Measurements from ENCODE around the gene ST6GAL1.

The ST6GAL1 gene

GRCh38 chr3:186920301-186920700 lies 10.0 kb upstream of the ST6GAL1 start:
- no peaks in the 10 kb centered on the region for H3K4me1 ChIP-seq (ENCODE audit: insufficient read depth, low read length)
- DNase-seq: no peak
- no peak overlapping the region for H3K9ac ChIP-seq (ENCODE audit: low read depth, low read length)
- H3K27ac ChIP-seq (ENCODE audit: low read length): no peak overlapping the region
- H3K27me3 ChIP-seq (ENCODE audit: insufficient read depth, low read length, poor library complexity): peaks cover 5% of the 10 kb centered on the region
- H4K20me1 ChIP-seq (ENCODE audit: insufficient read depth, low read length): no peaks in the 10 kb centered on the region
- H3K9me3 ChIP-seq (ENCODE audit: insufficient read depth, low read length, severe bottlenecking): no peaks in the 10 kb centered on the region
- no peak for TF ChIP-seq EZH2 (IDR thresholded peaks at IDR 0.05; ENCODE audit: borderline replicate concordance, low read depth, low read length, severe bottlenecking)
- TF ChIP-seq, protein P1, sequence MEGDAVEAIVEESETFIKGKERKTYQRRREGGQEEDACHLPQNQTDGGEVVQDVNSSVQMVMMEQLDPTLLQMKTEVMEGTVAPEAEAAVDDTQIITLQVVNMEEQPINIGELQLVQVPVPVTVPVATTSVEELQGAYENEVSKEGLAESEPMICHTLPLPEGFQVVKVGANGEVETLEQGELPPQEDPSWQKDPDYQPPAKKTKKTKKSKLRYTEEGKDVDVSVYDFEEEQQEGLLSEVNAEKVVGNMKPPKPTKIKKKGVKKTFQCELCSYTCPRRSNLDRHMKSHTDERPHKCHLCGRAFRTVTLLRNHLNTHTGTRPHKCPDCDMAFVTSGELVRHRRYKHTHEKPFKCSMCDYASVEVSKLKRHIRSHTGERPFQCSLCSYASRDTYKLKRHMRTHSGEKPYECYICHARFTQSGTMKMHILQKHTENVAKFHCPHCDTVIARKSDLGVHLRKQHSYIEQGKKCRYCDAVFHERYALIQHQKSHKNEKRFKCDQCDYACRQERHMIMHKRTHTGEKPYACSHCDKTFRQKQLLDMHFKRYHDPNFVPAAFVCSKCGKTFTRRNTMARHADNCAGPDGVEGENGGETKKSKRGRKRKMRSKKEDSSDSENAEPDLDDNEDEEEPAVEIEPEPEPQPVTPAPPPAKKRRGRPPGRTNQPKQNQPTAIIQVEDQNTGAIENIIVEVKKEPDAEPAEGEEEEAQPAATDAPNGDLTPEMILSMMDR (IDR thresholded peaks at IDR 0.05; ENCODE audit: borderline replicate concordance, extremely low read depth, low read length, poor library complexity, severe bottlenecking): no peak
- no peak overlapping the region for H3K4me3 ChIP-seq (ENCODE audit: low read depth in 1 of 2, low read length in 2 of 2)
- no peak for ATAC-seq (ENCODE audit: insufficient read depth, low read depth)
- no peaks in the 10 kb centered on the region for H3K79me2 ChIP-seq (ENCODE audit: insufficient read depth, low read length)
- H3K4me2 ChIP-seq (ENCODE audit: insufficient read depth, low read length): no peak overlapping the region
- no peak overlapping the region for H2AFZ ChIP-seq (ENCODE audit: low read depth, low read length)
- H3K36me3 ChIP-seq (ENCODE audit: insufficient read depth, low read length): no peaks in the 10 kb centered on the region

GRCh38 chr3:186920796-186921195 lies 9.5 kb upstream of the ST6GAL1 start:
- Histone ChIP-seq H4K20me1 (ENCODE audit: insufficient read depth, low read length) (no peaks in the 10 kb centered on the region), H3K36me3 (ENCODE audit: insufficient read depth, low read length) (no peaks in the 10 kb centered on the region), H3K9ac (ENCODE audit: low read depth, low read length) (no peak overlapping the region), H3K79me2 (ENCODE audit: insufficient read depth, low read length) (no peaks in the 10 kb centered on the region), H3K27ac (ENCODE audit: low read length) (no peak overlapping the region), H3K4me2 (ENCODE audit: insufficient read depth, low read length) (no peak overlapping the region), H2AFZ (ENCODE audit: low read depth, low read length) (no peak overlapping the region), H3K4me1 (ENCODE audit: insufficient read depth, low read length) (no peaks in the 10 kb centered on the region), H3K27me3 (ENCODE audit: insufficient read depth, low read length, poor library complexity) (peaks cover 7% of the 10 kb centered on the region), H3K9me3 (ENCODE audit: insufficient read depth, low read length, severe bottlenecking) (no peaks in the 10 kb centered on the region), H3K4me3 (ENCODE audit: low read depth in 1 of 2, low read length in 2 of 2) (no peak overlapping the region)
- TF ChIP-seq, protein P1 (IDR thresholded peaks at IDR 0.05; ENCODE audit: borderline replicate concordance, extremely low read depth, low read length, poor library complexity, severe bottlenecking): no peak
- TF ChIP-seq EZH2 (IDR thresholded peaks at IDR 0.05; ENCODE audit: borderline replicate concordance, low read depth, low read length, severe bottlenecking): no peak
- no peak for DNase-seq
- no peak for ATAC-seq (ENCODE audit: insufficient read depth, low read depth)

- Histone ChIP-seq H3K27ac (ENCODE audit: low read length) (no peak overlapping the region), H3K79me2 (ENCODE audit: insufficient read depth, low read length) (no peaks in the 10 kb centered on the region), H4K20me1 (ENCODE audit: insufficient read depth, low read length) (no peaks in the 10 kb centered on the region), H2AFZ (ENCODE audit: low read depth, low read length) (no peak overlapping the region), H3K9me3 (ENCODE audit: insufficient read depth, low read length, severe bottlenecking) (no peaks in the 10 kb centered on the region), H3K4me3 (ENCODE audit: low read depth in 1 of 2, low read length in 2 of 2) (no peak overlapping the region), H3K4me1 (ENCODE audit: insufficient read depth, low read length) (no peaks in the 10 kb centered on the region), H3K36me3 (ENCODE audit: insufficient read depth, low read length) (no peaks in the 10 kb centered on the region), H3K9ac (ENCODE audit: low read depth, low read length) (no peak overlapping the region), H3K4me2 (ENCODE audit: insufficient read depth, low read length) (no peak overlapping the region), H3K27me3 (ENCODE audit: insufficient read depth, low read length, poor library complexity) (peaks cover 7% of the 10 kb centered on the region)
- ATAC-seq (ENCODE audit: insufficient read depth, low read depth) (no peak), DNase-seq (no peak)
- TF ChIP-seq, protein P1 (IDR thresholded peaks at IDR 0.05; ENCODE audit: borderline replicate concordance, extremely low read depth, low read length, poor library complexity, severe bottlenecking): no peak
- no peak for TF ChIP-seq EZH2 (IDR thresholded peaks at IDR 0.05; ENCODE audit: borderline replicate concordance, low read depth, low read length, severe bottlenecking)
These were observed 8.7 kb upstream of the ST6GAL1 start for GRCh38 chr3:186921578-186921977.

- no peak overlapping the region for H3K27ac ChIP-seq (ENCODE audit: low read length)
- TF ChIP-seq EZH2 (IDR thresholded peaks at IDR 0.05; ENCODE audit: borderline replicate concordance, low read depth, low read length, severe bottlenecking): no peak
- TF ChIP-seq, protein P1 (IDR thresholded peaks at IDR 0.05; ENCODE audit: borderline replicate concordance, extremely low read depth, low read length, poor library complexity, severe bottlenecking): no peak
These were observed 8.1 kb upstream of the ST6GAL1 start for GRCh38 chr3:186922224-186922623.

More at GRCh38 chr3:186922224-186922623, 8.1 kb upstream of the ST6GAL1 start:
- DNase-seq (no peak), ATAC-seq (ENCODE audit: insufficient read depth, low read depth) (no peak)
- no peak overlapping the region for H3K4me2 ChIP-seq (ENCODE audit: insufficient read depth, low read length)
- H3K36me3 ChIP-seq (ENCODE audit: insufficient read depth, low read length): no peaks in the 10 kb centered on the region
- H3K9me3 ChIP-seq (ENCODE audit: insufficient read depth, low read length, severe bottlenecking): no peaks in the 10 kb centered on the region
- H3K27me3 ChIP-seq (ENCODE audit: insufficient read depth, low read length, poor library complexity): peaks cover 7% of the 10 kb centered on the region
- no peak overlapping the region for H3K4me3 ChIP-seq (ENCODE audit: low read depth in 1 of 2, low read length in 2 of 2)
- no peaks in the 10 kb centered on the region for H4K20me1 ChIP-seq (ENCODE audit: insufficient read depth, low read length)
- no peaks in the 10 kb centered on the region for H3K4me1 ChIP-seq (ENCODE audit: insufficient read depth, low read length)
- H3K9ac ChIP-seq (ENCODE audit: low read depth, low read length): no peak overlapping the region
- no peaks in the 10 kb centered on the region for H3K79me2 ChIP-seq (ENCODE audit: insufficient read depth, low read length)
- H2AFZ ChIP-seq (ENCODE audit: low read depth, low read length): no peak overlapping the region

Data from DND-41 (cell line).